Measurements from ENCODE around the gene SAPCD2.

Gene SAPCD2

DNA sequence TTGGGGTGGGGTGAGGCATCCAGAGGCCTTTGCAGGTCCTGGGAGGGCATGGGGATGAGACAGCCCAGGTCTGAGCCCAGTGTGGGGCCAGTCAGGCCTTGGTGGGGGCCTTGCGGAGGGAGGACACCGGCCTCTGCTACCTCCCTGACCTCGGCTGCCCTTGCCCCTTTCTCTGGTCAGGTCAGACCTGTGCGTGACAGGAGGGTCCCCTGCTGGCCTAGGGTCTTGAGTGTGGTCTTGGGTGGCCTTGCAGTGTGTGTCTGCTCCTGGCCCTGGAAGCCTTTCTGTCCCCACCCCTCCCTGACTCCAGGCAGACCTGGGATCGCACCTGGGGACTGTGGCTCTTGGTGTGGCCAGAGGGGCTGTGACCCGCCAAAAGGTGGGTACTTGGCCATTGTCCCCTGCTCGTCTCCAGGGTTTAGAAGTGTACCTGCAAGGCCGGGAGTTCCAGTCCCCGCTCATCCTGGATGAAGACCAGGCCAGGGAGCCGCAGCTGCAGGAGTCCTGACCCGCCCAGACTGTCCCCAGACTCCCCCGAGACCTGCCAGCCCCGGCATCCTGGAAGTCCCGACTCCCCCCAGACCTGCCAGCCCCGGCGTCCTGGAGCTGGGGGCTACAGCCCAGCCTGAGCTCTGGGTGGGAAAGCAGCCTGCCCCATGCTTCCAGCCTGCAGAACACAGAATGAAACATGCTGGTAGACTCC is 12.0 kb upstream of the SAPCD2 start:
- in situ Hi-C loops (cut with HindIII; ENCODE audit: low sequenced_read_pairs) = no loop called here

DNA sequence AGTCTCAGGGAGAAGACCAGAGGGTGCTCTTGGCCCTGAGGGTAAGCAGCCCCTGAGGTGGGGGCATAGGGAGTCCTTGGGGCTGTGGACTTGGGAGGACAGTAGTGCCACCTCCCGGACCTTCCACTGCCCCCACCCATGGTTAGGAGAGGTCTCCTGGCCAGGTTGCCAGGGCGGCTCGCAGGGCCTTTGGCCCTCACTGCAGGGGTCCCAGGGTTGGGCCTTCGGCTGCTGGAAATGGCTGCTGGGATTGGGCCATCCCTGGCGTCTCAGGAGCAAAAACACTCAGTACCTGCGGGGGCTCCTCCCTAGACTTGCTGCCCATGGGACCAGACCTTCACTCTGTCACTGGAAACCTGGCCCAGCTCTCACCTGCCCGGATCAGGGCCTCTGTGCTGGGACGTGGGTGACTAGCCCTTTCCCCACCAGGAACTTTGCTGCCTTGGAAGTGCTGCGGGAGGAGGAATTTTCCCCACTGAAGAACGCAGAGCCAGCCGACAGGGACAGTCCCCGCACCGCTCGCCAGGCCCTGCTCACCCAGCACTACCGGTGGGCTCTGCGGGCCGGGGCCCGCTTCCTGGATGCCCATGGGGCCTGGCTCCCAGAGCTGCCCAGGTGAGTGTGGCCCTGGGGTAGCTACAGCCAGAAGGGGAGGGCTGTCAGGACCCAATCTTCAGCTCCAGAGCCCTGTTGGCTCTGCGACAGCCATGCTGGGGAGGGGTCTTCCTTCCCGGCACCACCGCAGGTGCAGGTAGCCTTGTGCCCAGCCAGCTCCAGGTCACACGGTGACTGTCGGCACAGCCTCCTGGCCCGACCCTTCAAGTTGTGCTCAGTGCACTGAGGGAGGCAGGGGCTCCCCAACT is 10.1 kb upstream of the SAPCD2 start:
- in situ Hi-C loops (cut with HindIII; ENCODE audit: low sequenced_read_pairs) = no loop called here

DNA sequence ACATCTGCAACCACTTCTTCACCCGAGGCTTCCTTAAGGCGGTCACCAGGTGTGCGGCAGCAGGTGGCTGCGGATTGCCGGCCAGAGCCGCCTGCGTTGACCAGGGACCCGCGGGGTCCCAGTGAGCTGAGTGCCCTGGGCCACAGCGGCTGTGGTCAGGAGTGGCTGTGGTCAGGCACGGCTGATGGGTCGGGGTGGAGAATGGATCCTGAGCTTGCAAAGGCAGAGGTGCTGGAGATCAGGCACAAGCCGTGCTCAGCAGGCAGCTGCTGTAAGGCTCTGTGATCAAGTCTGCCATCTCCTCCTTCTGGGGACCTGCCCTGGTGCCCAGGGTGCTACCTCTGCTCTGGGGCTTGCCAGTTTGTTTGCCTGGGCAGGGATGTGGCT is 9.0 kb upstream of the SAPCD2 start:
- in situ Hi-C loops (cut with HindIII; ENCODE audit: low sequenced_read_pairs) = no loop called here

DNA sequence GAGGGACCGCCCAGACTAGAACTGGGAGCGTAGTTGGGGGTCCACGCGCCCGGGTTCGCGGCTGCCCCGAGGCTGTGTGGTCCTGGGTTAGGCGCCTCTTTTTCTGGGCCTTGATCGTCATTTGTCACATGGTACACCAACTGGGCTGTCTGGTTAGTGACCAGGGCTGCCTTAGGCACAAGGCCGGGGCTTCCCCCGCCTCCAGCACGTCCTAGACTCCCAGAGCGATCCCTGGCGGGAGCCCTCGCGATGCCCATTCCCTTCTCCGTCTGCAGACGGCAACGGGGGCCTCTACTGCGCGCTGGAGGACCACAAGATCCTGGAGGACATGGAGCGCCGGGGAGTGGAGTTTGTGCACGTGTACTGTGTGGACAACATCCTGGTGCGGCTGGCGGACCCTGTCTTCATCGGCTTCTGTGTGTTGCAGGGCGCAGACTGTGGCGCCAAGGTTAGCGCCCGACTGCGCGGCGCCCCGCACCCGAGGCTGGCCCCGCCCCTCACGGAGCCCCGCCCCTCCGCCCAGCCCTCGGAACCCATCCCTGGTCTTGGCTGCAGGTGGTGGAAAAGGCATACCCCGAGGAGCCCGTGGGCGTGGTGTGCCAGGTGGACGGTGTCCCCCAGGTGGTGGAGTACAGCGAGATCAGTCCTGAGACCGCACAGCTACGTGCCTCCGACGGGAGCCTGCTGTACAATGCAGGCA is 8.5 kb upstream of the SAPCD2 start:
- in situ Hi-C loops (cut with HindIII; ENCODE audit: low sequenced_read_pairs) = no loop called here

DNA sequence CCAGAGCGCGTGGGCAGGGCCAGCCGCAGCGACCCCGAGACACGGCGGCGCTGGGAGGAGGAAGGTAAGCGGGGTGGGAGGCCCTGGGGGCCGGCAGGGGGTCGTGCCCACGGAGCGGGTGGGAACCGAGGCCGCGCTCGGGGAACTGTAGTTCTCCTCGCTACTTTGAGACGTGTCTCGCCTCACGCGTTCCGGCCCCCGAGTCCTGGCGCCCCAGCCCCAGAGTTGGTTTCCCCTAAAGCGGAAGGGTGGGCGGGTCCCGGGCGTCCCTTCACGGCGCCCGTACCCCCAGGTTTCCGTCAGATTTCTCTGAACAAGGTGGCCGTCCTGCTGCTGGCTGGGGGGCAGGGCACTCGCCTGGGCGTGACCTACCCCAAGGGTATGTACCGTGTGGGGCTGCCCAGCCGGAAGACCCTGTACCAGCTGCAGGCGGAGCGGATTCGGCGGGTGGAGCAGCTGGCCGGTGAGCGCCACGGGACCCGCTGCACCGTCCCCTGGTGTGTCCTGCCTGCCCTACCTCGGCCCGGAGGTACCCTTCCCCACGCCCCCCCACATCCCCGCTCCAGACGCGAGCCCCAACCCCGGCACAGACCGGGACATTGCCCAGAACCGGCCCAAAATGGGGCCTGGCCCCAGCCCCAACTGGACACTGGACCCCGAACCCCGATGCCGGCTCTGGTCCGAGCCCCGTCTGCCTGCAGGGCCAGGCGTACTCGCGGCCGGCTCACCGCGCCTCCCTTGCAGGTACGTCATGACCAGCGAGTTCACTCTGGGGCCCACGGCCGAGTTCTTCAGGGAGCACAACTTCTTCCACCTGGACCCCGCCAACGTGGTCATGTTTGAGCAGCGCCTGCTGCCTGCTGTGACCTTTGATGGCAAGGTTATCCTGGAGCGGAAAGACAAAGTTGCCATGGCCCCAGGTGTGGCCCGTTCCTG is 7.7 kb upstream of the SAPCD2 start:
- in situ Hi-C loops (cut with HindIII; ENCODE audit: low sequenced_read_pairs) = no loop called here

DNA sequence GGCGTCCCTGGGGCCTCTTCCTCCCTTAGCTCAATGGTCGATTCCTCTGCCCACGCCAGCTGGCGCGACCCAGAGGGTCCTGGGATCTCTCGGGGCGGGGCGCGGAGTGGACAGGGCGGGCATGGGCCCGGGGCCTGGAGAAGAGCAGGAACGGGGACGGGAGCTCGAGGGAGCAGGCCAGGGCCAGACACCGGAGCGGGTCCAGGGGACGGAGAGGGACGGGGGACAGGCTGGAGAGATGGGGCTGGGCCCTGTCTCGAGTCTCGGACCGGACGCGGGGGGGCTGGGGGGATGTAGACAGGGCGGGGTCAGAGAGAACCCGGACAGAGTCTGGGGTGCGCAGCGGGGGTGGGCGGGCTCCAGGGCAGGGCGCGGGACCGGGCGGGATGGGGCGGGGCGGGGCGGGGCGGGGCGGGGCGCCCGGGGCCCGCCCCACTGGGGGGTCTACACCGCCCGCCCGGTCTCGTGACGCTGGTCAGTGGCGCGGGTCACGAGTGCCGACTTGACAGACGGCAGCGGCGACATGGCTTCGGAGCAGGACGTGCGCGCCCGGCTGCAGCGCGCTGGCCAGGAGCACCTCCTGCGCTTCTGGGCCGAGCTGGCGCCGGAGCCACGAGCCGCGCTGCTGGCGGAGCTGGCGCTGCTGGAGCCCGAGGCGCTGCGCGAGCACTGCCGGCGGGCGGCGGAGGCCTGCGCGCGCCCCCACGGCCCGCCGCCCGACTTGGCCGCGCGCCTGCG is 6.8 kb upstream of the SAPCD2 start, which contains the start of gene UAP1L1:
Gene UAP1L1 (plus strand): TSS at position 508 of the 738 bp plus-strand sequence. CDS start 16 bp downstream, at position 524.
- in situ Hi-C loops (cut with HindIII; ENCODE audit: low sequenced_read_pairs) = no loop called here

DNA sequence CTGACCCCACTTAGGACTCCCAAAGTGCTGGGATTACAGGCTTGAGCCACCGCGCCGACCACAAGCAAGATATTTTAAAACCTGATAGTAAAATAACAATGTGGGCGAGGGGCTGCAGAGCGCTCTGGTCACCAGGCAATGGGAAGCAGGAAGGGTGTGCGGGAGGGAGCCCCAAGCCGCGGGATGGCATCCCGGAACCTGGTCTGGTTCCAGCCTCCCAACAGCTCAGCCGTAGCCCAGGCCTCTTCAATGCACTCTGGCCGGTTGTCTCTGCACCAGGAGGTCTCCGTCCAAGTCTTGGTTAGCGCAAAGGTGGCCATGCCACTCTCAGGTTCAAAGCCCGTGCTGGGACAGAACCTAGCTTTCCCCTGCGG is 6.3 kb upstream of the SAPCD2 start:
- in situ Hi-C loops (cut with HindIII; ENCODE audit: low sequenced_read_pairs) = no loop called here

DNA sequence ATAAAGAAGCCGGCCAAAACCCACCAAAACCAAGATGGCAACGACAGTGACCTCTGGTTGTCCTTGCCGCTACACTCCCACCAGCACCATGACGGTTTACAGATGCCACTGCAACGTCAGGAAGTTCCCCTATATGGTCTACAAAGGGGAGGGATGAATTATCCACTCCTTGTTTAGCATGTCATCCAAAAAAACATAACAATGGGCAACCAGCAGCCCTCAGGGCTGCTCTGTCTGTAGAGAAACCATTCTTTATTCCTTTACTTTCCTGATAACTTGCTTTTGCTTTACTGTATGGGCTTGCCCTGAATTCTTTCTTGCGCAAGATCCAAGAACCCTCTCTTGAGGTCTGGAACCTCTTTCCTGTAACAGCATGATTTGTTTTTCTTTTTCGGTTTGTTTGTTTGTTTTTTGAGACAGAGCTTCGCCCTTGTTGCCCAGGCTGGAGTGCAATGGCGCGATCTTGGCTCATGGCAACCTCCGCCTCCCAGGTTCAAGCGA is 5.0 kb upstream of the SAPCD2 start:
- in situ Hi-C loops (cut with HindIII; ENCODE audit: low sequenced_read_pairs) = no loop called here

DNA sequence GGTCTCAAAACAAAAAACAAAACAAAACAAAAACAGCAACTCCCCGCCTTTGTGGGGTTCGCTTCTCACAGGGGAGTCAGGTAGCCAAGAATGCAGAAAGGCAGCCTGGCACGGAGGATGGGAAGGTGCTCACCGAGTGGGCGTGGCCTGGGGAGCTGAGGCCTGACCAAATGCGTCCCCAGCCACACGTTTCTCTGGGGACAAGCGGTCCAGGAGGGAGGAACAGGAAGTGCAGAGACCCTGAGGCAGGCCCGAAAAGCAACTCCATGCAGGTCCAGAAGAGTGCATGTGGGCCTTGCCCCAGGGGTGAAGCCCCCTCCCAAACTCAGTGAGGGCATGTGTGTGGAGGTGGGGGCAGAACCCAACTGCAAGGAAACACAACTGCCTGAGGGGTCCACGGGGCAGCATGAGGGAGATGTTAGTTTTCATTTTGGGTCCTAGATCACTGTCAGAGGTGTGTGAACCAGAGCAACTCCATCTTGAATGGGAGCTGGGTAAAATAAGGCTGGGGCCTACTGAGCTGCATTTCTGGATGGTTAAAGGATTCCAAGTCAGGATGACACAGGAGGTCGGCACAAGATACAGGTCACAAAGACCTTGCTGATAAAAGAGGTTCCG is 4.4 kb upstream of the SAPCD2 start:
- in situ Hi-C loops (cut with HindIII; ENCODE audit: low sequenced_read_pairs) = no loop called here

DNA sequence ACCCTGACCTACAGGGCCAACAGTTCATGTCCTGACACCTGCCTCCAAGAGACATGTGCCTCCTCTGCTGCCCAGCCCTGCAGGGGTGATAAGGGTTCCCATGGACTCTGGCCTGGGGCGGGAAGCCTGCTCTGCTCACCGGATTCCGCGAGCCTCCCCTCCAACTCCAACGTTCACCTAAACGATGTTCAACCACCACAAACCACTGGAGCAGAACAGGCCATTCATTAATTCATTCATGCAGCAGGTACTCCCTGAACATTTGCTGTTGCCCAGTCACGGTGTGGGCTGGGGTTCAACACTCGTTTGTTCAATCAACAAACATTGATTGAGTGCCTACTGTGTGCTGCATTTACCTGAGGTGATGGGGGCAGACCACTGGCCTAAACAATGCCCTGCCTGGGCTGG is 3.6 kb upstream of the SAPCD2 start:
- in situ Hi-C loops (cut with HindIII; ENCODE audit: low sequenced_read_pairs) = no loop called here

DNA sequence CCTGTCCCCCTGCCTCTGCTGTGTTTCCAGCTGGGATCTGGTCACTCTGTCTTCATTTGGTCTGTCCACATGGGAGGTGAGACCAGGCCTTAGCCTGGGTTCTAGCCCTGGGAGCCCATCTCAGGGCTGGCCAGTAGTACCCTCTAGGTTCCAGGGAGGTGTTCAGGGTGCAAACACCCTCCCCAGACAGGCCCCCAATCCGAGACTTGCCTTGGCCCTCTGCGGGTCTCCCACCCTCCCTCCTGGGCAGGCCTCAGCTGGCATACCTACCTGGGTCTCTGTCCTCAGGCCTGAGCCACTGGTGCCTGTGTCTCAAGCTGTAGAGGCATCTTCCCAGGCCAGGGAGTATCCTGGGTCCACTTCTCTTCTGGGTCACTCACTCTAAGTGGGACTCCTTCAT is 925 bp upstream of the SAPCD2 start:
- in situ Hi-C loops (cut with HindIII; ENCODE audit: low sequenced_read_pairs) = no loop called here

DNA sequence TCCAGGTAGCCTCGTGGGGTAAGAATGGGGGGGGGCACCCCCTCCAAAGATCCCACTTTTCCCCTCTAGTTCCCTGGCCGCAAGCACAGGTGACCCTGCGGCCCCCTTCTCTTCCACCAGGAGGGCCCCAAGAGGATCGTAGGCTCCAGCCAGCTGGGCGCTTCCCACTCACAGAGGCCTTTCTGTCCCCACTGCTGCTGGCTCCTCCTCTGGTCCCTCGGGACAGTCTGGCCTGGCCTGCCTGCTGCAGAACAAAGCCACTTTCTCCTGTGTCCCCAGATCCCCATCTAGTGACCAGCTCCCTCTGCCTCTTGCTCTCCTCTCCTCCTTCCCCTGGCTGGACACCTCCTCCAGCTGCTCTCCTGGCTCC is 534 bp upstream of the SAPCD2 start:
- in situ Hi-C loops (cut with HindIII; ENCODE audit: low sequenced_read_pairs) = no loop called here

DNA sequence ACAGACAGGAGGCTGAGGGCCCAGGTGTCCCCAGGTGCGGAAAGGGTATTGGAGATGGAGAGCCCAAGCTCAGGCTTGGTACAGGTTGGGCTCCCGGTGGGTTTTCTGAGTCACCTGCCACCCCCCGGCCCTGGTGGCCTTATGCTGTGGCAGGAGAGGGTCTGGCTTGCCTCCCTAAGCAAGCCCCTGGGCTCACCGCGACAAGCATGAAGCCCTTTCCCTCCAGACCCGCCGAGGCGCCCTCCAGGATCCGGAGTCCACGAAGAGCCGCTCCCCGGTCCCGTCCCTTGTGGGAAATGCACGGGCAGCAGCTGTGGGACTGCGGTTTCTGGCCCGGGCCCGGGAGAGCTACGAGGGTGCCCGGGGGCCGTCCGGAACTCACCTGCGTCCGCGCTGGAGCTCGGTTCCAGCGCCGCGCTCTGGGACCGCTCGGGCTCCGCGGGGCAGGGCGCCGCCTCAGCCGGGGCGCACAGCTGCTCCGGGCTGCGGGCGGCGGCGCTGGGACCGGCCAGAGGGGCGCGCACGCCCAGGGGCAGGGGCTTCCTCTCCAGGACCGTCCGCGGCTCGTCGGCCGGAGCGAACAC is 757 bp downstream of the SAPCD2 start:
- in situ Hi-C loops (cut with HindIII; ENCODE audit: low sequenced_read_pairs) = no loop called here

DNA sequence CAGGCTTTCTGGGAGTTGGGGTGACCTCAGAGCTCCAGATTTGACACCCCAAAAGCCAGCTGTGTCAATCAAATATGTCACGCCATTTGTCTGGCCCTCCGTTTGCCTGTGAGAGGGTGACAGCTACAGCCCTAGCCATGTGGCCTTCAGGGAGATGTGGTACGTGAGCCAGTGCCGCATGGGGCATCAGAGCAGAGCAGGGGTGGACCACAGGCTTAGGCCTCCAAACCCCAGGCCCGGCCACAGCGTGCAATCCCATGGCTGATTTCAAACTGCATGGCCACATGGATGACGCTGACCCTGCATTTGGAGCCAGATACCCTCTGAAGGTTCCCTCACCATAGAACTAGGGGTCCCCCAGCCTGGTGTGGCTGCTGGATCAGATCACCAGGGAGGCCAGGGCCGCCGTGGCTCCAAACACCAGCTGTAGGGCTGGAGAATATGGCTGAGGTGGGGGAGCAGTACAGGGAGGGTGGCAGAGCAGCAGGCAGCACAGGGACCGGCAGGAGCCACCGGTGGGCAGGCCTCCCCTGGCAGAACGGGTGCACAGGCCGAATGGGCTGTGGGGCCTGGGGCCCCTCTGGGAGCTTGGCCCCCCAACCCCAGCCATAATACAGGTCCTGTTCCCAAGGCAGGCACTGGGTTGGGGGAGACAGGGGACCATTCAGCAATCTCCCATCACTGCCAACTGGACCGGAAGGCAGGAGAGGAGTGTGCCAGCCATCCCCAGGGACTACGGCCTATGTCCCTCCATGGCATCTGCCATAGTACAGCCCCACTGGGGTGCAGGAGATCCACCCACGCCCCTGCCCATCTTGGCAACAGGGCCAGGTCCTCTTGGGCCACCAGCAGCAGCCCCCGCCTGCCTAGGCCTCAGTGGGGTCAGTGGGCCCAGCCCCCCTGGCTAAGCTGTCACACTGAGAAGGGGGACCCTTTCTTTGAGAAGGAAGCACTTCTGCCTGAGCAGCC is 1.5 kb downstream of the SAPCD2 start:
- in situ Hi-C loops (cut with HindIII; ENCODE audit: low sequenced_read_pairs) = no loop called here

DNA sequence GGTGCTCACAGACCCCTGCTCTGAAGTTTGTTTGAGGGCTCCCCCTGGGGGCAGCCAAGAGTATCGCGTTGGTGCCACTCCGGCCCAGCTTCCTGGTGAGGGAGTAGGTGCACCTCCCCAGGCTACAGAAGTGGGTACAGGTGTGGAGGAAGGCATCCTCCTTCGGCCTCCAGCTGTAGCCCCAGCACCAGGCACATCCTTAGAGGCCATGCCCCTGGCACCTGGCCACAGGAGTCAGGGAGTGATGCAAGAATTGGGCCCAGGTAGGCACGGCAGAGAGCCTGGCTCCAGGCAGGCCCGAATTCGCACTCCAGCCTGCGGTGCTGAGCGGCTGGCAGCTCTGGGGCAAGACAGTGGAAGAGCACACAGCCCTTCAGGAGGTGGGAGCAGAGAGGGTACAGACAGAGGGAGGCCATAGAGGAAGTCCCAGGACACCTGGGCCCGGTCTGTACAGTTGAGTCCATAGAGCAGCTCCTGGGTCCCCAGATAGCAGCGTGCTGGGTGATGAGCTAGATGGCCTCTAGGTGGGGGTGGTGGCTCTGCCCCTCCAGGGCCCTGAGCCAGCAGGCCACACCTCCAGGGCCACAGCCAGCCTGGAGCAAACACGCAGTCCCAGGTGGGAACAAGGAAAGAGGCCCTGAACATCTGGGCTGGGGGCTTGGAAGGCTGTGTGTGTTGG is 2.4 kb downstream of the SAPCD2 start:
- in situ Hi-C loops (cut with HindIII; ENCODE audit: low sequenced_read_pairs) = no loop called here

DNA sequence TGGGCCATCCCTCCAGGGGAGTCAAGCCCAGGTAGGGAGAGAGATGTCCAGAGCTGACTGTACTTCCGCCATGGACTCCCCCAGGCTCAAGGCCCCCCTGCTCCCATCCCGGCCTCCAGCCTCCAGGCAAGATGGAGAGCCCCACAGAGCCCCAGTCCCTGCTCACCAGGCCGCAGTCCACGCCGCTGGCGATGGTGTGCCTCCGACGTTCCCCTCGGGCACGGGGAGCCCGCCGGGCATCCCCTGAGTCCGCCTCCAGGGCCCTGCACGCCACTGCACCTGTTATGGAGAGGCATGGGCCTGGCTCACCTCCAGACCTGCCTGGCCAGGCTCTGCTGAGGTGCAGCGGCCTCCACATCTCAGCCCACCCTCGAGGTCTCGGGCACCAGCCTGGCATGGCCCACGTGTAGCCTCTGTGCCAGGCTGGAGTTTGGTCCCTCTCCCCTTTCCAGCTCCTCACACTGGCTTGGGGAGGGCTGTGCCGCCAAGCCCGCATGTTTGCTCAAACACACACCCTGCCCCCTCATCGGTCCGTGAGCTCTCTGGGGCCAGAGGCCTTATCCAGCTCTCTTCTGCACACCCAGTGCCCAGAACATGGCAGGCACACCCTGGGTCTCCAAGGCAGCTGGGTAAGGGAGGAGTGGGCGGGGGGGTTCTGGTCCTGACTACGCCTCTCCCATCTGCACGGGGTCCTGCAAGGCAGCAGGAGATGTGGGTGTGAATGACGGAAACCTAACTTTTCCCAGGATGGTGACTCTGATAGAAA is 4.1 kb downstream of the SAPCD2 start:
- in situ Hi-C loops (cut with HindIII; ENCODE audit: low sequenced_read_pairs) = no loop called here
